ENCODE data around the gene DDRGK1. TPM values are rescaled to one million over a fixed set of nuclear protein-coding genes. Genes with fewer than 3 reads are reported as not detected.
"Not testable (repeated sequence)": the region's sequence is repeated elsewhere in the genome, so short reads cannot be mapped to it uniquely, and the experiment has no call there.

The DDRGK1 gene
- total and polyA plus RNA-seq, 7 donors: 16.8 to 86.1 (median 70.6) TPM

- 91 to 95% methylated on average over 18 of the region's 18 CpGs for WGBS, 2 donors
- H3K4me1 ChIP-seq: no peaks in the 10 kb centered on the region
- no peak for TF ChIP-seq POLR2A (IDR thresholded peaks at IDR 0.05)
- peaks cover 33 to 82% (median 53%) of the 10 kb centered on the region in 4 donors for H3K36me3 ChIP-seq
- H3K27ac ChIP-seq: no peak overlapping the region
- H3K9me3 ChIP-seq: no peaks in the 10 kb centered on the region
- no peaks in the 10 kb centered on the region for H3K27me3 ChIP-seq
- intact Hi-C loops (cut with DNase I): no loop called here
- H3K4me3 ChIP-seq: no peak overlapping the region
- no peak for DNase-seq
Observed at GRCh38 chr20:3192226-3193015, 12.1 kb downstream of the DDRGK1 start.

GRCh38 chr20:3190681-3191111, 13.8 kb downstream of the DDRGK1 start:
- Histone ChIP-seq H3K9me3 (no peaks in the 10 kb centered on the region), H3K27ac (no peak overlapping the region), H3K4me1 (no peaks in the 10 kb centered on the region), H3K27me3 (no peaks in the 10 kb centered on the region), H3K4me3 (no peak overlapping the region), H3K36me3 (peaks cover 33 to 66% (median 50%) of the 10 kb centered on the region in 4 donors)
- WGBS, 2 donors: 94% methylated on average over 14 of the region's 14 CpGs
- no peak for TF ChIP-seq POLR2AphosphoS5 (IDR thresholded peaks at IDR 0.05)
- TF ChIP-seq POLR2A (IDR thresholded peaks at IDR 0.05): no peak
- TF ChIP-seq EP300 (IDR thresholded peaks at IDR 0.05): no peak
- TF ChIP-seq CTCF (IDR thresholded peaks at IDR 0.05): no peak
- intact Hi-C loops (cut with DNase I): no loop called here
- no peak for DNase-seq

GRCh38 chr20:3189561-3190131, 14.8 kb downstream of the DDRGK1 start:
- intact Hi-C loops (cut with DNase I): no loop called here
- H3K27me3 ChIP-seq: no peaks in the 10 kb centered on the region
- DNase-seq: no peak
- H3K27ac ChIP-seq: no peak overlapping the region
- WGBS, 2 donors: 84 to 91% methylated on average over 4 of the region's 4 CpGs
- H3K4me3 ChIP-seq: no peak overlapping the region
- H3K4me1 ChIP-seq: no peaks in the 10 kb centered on the region
- H3K9me3 ChIP-seq: no peaks in the 10 kb centered on the region
- TF ChIP-seq POLR2AphosphoS5 (IDR thresholded peaks at IDR 0.05): no peak
- no peak for TF ChIP-seq CTCF (IDR thresholded peaks at IDR 0.05)
- TF ChIP-seq POLR2A (IDR thresholded peaks at IDR 0.05): no peak
- TF ChIP-seq EP300 (IDR thresholded peaks at IDR 0.05): no peak
- peaks cover 25 to 56% (median 41%) of the 10 kb centered on the region in 4 donors for H3K36me3 ChIP-seq

GRCh38 chr20:3188823-3189413, 15.6 kb downstream of the DDRGK1 start:
- 89 to 93% methylated on average over 3 of the region's 3 CpGs for whole genome bisulfite sequencing, 2 donors
- Histone ChIP-seq H3K27me3 (no peaks in the 10 kb centered on the region), H3K36me3 (peaks cover 17 to 49% (median 34%) of the 10 kb centered on the region in 4 donors), H3K9me3 (no peaks in the 10 kb centered on the region), H3K4me3 (no peak overlapping the region), H3K27ac (no peak overlapping the region), H3K4me1 (no peaks in the 10 kb centered on the region)
- no peak for DNase-seq
- no peak for TF ChIP-seq CTCF (IDR thresholded peaks at IDR 0.05)
- no peak for TF ChIP-seq EP300 (IDR thresholded peaks at IDR 0.05)
- TF ChIP-seq POLR2A (IDR thresholded peaks at IDR 0.05): no peak
- no peak for TF ChIP-seq POLR2AphosphoS5 (IDR thresholded peaks at IDR 0.05)
- intact Hi-C loops (cut with DNase I): no loop called here

- H3K4me1 ChIP-seq; H3K27me3 ChIP-seq; H3K4me3 ChIP-seq; H3K9me3 ChIP-seq; DNase-seq; H3K27ac ChIP-seq; intact Hi-C loops (cut with DNase I): not testable (repeated sequence)
- H3K36me3 ChIP-seq: peaks cover 15 to 38% (median 26%) of the 10 kb centered on the region in 4 donors
- 95 to 97% methylated on average over 9 of the region's 9 CpGs for WGBS, 2 donors
Observed at GRCh38 chr20:3187861-3188260, 16.6 kb downstream of the DDRGK1 start.
